ENCODE data around the gene IFT52. TPM values are rescaled to one million over a fixed set of nuclear protein-coding genes. Genes with fewer than 3 reads are reported as not detected.

IFT52 gene
- total RNA-seq, 1 donor from 2014 or later, result 20.4 TPM

- no peaks in the 10 kb centered on the region for H3K36me3 ChIP-seq
- no peaks in the 10 kb centered on the region for H3K4me1 ChIP-seq
- no peak overlapping the region for H3K27ac ChIP-seq
- H3K9me3 ChIP-seq, result no peaks in the 10 kb centered on the region
- H3K27me3 ChIP-seq, result no peaks in the 10 kb centered on the region
- DNase-seq (no peak), ATAC-seq (no peak)
- no peak for TF ChIP-seq CTCF (IDR thresholded peaks at IDR 0.05)
- intact Hi-C loops (cut with DNase I), result no loop called here
- H3K4me3 ChIP-seq, result no peak overlapping the region
Measured at GRCh38 chr20:43655937-43656336, 65.2 kb downstream of the IFT52 start.

- no peak for ATAC-seq
- no peak for TF ChIP-seq CTCF (IDR thresholded peaks at IDR 0.05)
- no peaks in the 10 kb centered on the region for H3K36me3 ChIP-seq
- no peak for DNase-seq
- H3K27me3 ChIP-seq, result no peaks in the 10 kb centered on the region
- H3K4me1 ChIP-seq, result no peaks in the 10 kb centered on the region
- no peak overlapping the region for H3K27ac ChIP-seq
- intact Hi-C loops (cut with DNase I), result no loop called here
- H3K9me3 ChIP-seq, result no peaks in the 10 kb centered on the region
- H3K4me3 ChIP-seq, result peak overlapping the region; percentile 77
Measured at GRCh38 chr20:43658069-43658722, 67.5 kb downstream of the IFT52 start.

- Histone ChIP-seq H3K27me3 (no peaks in the 10 kb centered on the region), H3K27ac (no peak overlapping the region), H3K4me3 (no peak overlapping the region), H3K9me3 (no peaks in the 10 kb centered on the region), H3K4me1 (no peaks in the 10 kb centered on the region), H3K36me3 (no peaks in the 10 kb centered on the region)
- DNase-seq (no peak), ATAC-seq (no peak)
- no peak for TF ChIP-seq CTCF (IDR thresholded peaks at IDR 0.05)
- intact Hi-C loops (cut with DNase I), result no loop called here
Measured at GRCh38 chr20:43658723-43659419, 68.1 kb downstream of the IFT52 start.

- no peaks in the 10 kb centered on the region for H3K36me3 ChIP-seq
- intact Hi-C loops (cut with DNase I), result no loop called here
- ATAC-seq (no peak), DNase-seq (no peak)
- H3K9me3 ChIP-seq, result no peaks in the 10 kb centered on the region
- TF ChIP-seq CTCF (IDR thresholded peaks at IDR 0.05), result no peak
- H3K4me3 ChIP-seq, result no peak overlapping the region
- H3K4me1 ChIP-seq, result peaks cover 6% of the 10 kb centered on the region
- H3K27ac ChIP-seq, result no peak overlapping the region
- peaks cover 15% of the 10 kb centered on the region for H3K27me3 ChIP-seq
Measured at GRCh38 chr20:43662943-43663655, 72.4 kb downstream of the IFT52 start.

- no peaks in the 10 kb centered on the region for H3K36me3 ChIP-seq
- no peak for TF ChIP-seq CTCF (IDR thresholded peaks at IDR 0.05)
- no peak for DNase-seq
- no peak for ATAC-seq
- H3K4me1 ChIP-seq, result peaks cover 6% of the 10 kb centered on the region
- no peak overlapping the region for H3K27ac ChIP-seq
- H3K9me3 ChIP-seq, result no peaks in the 10 kb centered on the region
- no peak overlapping the region for H3K4me3 ChIP-seq
- H3K27me3 ChIP-seq, result peaks cover 38% of the 10 kb centered on the region
- intact Hi-C loops (cut with DNase I), result no loop called here
Measured at GRCh38 chr20:43665466-43666176, 74.9 kb downstream of the IFT52 start.
